ENCODE data around the gene ZNF317.

The ZNF317 gene
- long read RNA-seq, full-length matches to known transcripts = 201 of 234 reads
- long read RNA-seq, partial matches to known transcripts = 3 of 234 reads
- long read RNA-seq, other reads (novel, unspliced or antisense) = 30 of 234 reads

DNA sequence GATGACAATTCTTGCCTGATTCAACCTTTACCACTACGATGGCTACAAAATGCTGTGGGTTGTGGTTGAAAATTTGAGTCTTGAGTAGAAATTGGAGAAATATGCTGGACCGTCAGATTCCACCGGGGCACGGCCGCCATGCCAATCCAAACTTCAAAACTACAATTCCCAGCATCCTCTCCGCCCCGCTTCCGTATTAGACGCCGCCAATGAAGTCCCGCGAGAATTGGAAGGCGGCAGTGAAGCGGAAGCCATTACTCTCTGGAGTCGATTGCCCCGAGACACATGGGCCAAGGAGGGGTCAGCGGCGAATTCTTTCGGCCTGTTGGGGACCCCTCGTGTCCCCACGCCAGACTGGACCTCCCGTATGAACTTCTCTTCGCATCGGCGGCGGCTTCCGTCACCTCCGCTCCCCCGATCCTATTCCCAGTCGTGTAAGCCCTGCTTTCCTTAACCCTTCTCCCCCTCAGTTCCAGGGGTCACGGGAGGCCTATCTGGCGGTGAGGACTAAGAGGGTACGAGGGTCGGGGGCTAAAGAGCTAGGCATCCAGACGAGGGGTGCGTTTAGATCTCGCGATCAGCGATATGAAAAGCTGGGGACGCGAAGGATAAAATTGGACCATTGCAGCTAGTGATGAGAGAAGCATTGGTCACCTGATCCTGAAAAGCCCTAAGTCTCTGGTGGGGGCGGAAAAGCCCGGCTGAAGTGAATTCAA, at the start of gene ZNF317:
Gene ZNF317 (plus strand): TSS at position 239 of the 716 bp plus-strand sequence. CDS start 15,620 bp downstream, outside the sequence.
- no peaks in the 10 kb centered on the region for H3K27me3 ChIP-seq (ENCODE audit: insufficient read depth, poor library complexity, severe bottlenecking)
- DNase-seq (ENCODE audit: low read depth in 1 of 2, low spot score in 1 of 2) = peak; percentile 78 to 93
- H3K4me3 ChIP-seq (replicated peaks; ENCODE audit: insufficient read depth, low read length) = peak within 1 kb of the TSS; percentile 91
- TF ChIP-seq, protein P1, sequence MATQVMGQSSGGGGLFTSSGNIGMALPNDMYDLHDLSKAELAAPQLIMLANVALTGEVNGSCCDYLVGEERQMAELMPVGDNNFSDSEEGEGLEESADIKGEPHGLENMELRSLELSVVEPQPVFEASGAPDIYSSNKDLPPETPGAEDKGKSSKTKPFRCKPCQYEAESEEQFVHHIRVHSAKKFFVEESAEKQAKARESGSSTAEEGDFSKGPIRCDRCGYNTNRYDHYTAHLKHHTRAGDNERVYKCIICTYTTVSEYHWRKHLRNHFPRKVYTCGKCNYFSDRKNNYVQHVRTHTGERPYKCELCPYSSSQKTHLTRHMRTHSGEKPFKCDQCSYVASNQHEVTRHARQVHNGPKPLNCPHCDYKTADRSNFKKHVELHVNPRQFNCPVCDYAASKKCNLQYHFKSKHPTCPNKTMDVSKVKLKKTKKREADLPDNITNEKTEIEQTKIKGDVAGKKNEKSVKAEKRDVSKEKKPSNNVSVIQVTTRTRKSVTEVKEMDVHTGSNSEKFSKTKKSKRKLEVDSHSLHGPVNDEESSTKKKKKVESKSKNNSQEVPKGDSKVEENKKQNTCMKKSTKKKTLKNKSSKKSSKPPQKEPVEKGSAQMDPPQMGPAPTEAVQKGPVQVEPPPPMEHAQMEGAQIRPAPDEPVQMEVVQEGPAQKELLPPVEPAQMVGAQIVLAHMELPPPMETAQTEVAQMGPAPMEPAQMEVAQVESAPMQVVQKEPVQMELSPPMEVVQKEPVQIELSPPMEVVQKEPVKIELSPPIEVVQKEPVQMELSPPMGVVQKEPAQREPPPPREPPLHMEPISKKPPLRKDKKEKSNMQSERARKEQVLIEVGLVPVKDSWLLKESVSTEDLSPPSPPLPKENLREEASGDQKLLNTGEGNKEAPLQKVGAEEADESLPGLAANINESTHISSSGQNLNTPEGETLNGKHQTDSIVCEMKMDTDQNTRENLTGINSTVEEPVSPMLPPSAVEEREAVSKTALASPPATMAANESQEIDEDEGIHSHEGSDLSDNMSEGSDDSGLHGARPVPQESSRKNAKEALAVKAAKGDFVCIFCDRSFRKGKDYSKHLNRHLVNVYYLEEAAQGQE (IDR thresholded peaks at IDR 0.05; ENCODE audit: insufficient replicate concordance, low read depth) = peak; percentile 75
- TF ChIP-seq POLR2AphosphoS5 (IDR thresholded peaks at IDR 0.05; ENCODE audit: low read depth) (peak; percentile 96), SPI1 (IDR thresholded peaks at IDR 0.05; ENCODE audit: borderline replicate concordance, low read depth) (peak; percentile 72), GABPA (IDR thresholded peaks at IDR 0.05; ENCODE audit: low read depth) (peak; percentile 60)
- TF ChIP-seq, protein P2, sequence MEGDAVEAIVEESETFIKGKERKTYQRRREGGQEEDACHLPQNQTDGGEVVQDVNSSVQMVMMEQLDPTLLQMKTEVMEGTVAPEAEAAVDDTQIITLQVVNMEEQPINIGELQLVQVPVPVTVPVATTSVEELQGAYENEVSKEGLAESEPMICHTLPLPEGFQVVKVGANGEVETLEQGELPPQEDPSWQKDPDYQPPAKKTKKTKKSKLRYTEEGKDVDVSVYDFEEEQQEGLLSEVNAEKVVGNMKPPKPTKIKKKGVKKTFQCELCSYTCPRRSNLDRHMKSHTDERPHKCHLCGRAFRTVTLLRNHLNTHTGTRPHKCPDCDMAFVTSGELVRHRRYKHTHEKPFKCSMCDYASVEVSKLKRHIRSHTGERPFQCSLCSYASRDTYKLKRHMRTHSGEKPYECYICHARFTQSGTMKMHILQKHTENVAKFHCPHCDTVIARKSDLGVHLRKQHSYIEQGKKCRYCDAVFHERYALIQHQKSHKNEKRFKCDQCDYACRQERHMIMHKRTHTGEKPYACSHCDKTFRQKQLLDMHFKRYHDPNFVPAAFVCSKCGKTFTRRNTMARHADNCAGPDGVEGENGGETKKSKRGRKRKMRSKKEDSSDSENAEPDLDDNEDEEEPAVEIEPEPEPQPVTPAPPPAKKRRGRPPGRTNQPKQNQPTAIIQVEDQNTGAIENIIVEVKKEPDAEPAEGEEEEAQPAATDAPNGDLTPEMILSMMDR (IDR thresholded peaks at IDR 0.05; ENCODE audit: insufficient read depth, low read length) = no peak
- H3K27ac ChIP-seq (replicated peaks) = peak within 1 kb of the TSS; percentile 83

DNA sequence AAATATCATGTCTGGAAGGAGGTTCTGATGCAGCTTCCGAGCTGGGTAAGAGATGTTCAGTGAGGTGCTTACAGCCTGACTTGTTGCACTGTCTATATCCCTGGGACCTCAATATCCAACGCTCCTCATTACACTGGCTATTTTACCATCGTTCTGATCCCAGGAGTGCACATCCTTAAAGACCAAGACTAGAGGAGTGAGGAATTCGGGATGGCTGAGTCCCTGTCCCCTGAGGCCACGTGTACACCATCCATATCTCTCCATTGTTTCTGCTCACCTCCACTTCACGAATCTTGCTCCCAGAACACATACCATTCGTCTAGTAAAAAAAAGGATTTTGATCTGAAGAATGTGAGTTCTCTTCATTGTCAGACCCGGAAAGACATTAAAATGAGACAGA, 32.8 kb upstream of the ZNF317 start, which contains the start of gene OR7G2:
Gene OR7G2 (minus strand): TSS at position 101 of the 400 bp plus-strand sequence. CDS start 4,232 bp downstream, outside the sequence.
- no peak for DNase-seq (ENCODE audit: low read depth in 1 of 2, low spot score in 1 of 2)
- H3K27ac ChIP-seq (replicated peaks) = no peak within 1 kb of the TSS
- no peaks in the 10 kb centered on the region for H3K27me3 ChIP-seq (ENCODE audit: insufficient read depth, poor library complexity, severe bottlenecking)
- TF ChIP-seq GABPA (IDR thresholded peaks at IDR 0.05; ENCODE audit: low read depth) = no peak
- TF ChIP-seq POLR2AphosphoS5 (IDR thresholded peaks at IDR 0.05; ENCODE audit: low read depth) = no peak
- TF ChIP-seq, protein P2 (IDR thresholded peaks at IDR 0.05; ENCODE audit: insufficient read depth, low read length) = no peak
- TF ChIP-seq, protein P1 (IDR thresholded peaks at IDR 0.05; ENCODE audit: insufficient replicate concordance, low read depth) = no peak
- no peak within 1 kb of the TSS for H3K4me3 ChIP-seq (replicated peaks; ENCODE audit: insufficient read depth, low read length)

DNA sequence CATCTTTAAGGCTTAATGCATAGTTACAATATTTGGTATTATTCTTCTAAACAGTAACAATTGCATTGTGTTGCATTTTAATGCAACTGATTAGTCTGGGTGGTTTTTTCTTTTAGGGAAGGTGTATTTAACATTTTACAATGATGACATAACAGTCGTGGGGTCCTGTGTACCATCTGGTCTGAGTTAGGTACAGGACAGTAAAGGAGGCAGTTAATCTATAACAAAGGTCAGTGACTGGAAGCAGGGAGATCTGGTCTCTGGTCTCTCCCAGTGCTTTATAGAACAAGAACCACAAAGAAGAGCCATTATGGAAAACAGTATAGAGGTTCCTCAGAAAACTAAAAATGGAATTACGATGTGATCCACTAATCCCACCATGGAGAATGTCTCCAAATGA, 30.2 kb upstream of the ZNF317 start:
- H3K4me3 ChIP-seq (replicated peaks; ENCODE audit: insufficient read depth, low read length) = no peak overlapping the region
- TF ChIP-seq GABPA (IDR thresholded peaks at IDR 0.05; ENCODE audit: low read depth) (no peak), POLR2AphosphoS5 (IDR thresholded peaks at IDR 0.05; ENCODE audit: low read depth) (no peak)
- TF ChIP-seq, protein P2 (IDR thresholded peaks at IDR 0.05; ENCODE audit: insufficient read depth, low read length) = no peak
- H3K27me3 ChIP-seq (ENCODE audit: insufficient read depth, poor library complexity, severe bottlenecking) = no peaks in the 10 kb centered on the region
- no peak for DNase-seq (ENCODE audit: low read depth in 1 of 2, low spot score in 1 of 2)
- H3K27ac ChIP-seq (replicated peaks) = no peak overlapping the region
